WTC11 (cell line): Measurements from ENCODE around the gene IGFBP2.

Experiments
- ETV6 ChIP-seq: sonication (generic); formaldehyde crosslinking; IDR thresholded peaks from 2 replicates; pipeline ENCODE4 v1.8.1; 2022; ENCODE audit warnings: mild to moderate bottlenecking, missing genetic modification reagents
- TF ChIP-seq, protein P1 (sequence below): fragments of 200-600 bp; IDR thresholded peaks from 2 replicates; pipeline ENCODE4 v1.8.0; 2022; ENCODE audit warnings: antibody characterized with exemption

GRCh38 chr2:216644842-216645635, 11.8 kb downstream of the IGFBP2 start:
- TF ChIP-seq, protein P1, sequence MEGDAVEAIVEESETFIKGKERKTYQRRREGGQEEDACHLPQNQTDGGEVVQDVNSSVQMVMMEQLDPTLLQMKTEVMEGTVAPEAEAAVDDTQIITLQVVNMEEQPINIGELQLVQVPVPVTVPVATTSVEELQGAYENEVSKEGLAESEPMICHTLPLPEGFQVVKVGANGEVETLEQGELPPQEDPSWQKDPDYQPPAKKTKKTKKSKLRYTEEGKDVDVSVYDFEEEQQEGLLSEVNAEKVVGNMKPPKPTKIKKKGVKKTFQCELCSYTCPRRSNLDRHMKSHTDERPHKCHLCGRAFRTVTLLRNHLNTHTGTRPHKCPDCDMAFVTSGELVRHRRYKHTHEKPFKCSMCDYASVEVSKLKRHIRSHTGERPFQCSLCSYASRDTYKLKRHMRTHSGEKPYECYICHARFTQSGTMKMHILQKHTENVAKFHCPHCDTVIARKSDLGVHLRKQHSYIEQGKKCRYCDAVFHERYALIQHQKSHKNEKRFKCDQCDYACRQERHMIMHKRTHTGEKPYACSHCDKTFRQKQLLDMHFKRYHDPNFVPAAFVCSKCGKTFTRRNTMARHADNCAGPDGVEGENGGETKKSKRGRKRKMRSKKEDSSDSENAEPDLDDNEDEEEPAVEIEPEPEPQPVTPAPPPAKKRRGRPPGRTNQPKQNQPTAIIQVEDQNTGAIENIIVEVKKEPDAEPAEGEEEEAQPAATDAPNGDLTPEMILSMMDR: no peak
- no peak for TF ChIP-seq ETV6 (CRISPR knock-in tag)
